K562 (cell line): ENCODE measurements around the gene MKNK2.

Experiments used
- CBX2 ChIP-seq: fragments of 200-600 bp; sonication (generic); IDR thresholded peaks from one replicate; pipeline ENCODE4 v1.6.1; 2012; ENCODE audit warnings: mild to moderate bottlenecking, low read length, inconsistent platforms; ENCODE audit not compliant: insufficient read depth, poor library complexity, severe bottlenecking
- CTCF ChIP-seq, 3 experiments: IDR thresholded peaks in 2 of 3; conservative IDR thresholded peaks in 1 of 3; 2 replicates each; pipeline ENCODE4 v1.5.1; 2011 to 2012; ENCODE audit warnings: low read length in 3 of 3, mild to moderate bottlenecking in 3 of 3, control low read depth in 2 of 3, improper control_type of control experiment in 1 of 3, inconsistent platforms in 1 of 3, low read depth in 1 of 3, mixed read lengths in 1 of 3, moderate library complexity in 1 of 3; ENCODE audit not compliant: insufficient read depth in 2 of 3
- EP300 ChIP-seq: IDR thresholded peaks from 2 replicates; pipeline ENCODE4 v1.6.1; 2012; ENCODE audit warnings: low read length, improper control_type of control experiment
- JUNB ChIP-seq: fragments of 450-650 bp; formaldehyde crosslinking; conservative IDR thresholded peaks from 2 replicates; pipeline ENCODE4 v1.4.0; 2020; ENCODE audit warnings: mild to moderate bottlenecking
- MXI1 ChIP-seq: IDR thresholded peaks from 2 replicates; pipeline ENCODE4 v1.6.1; 2011; ENCODE audit warnings: low read depth, mild to moderate bottlenecking, improper control_type of control experiment, low read length
- NCOA4 ChIP-seq: fragments of 450-650 bp; IDR thresholded peaks from 2 replicates; pipeline ENCODE4 v1.6.1; 2018; ENCODE audit warnings: mild to moderate bottlenecking; ENCODE audit not compliant: partially characterized antibody
- RCOR1 ChIP-seq, 2 experiments: IDR thresholded peaks; 2 replicates each; pipeline ENCODE4 v1.6.1; 2012; ENCODE audit warnings: low read depth in 2 of 2, low read length in 2 of 2, borderline replicate concordance in 1 of 2, improper control_type of control experiment in 1 of 2
- SMARCE1 ChIP-seq: fragments of 450-650 bp; IDR thresholded peaks from 2 replicates; pipeline ENCODE4 v1.7.1; 2016; ENCODE audit warnings: mild to moderate bottlenecking
- SMC3 ChIP-seq: conservative IDR thresholded peaks from 2 replicates; pipeline ENCODE4 v1.6.1; 2011; ENCODE audit warnings: low read depth, low read length, improper control_type of control experiment; ENCODE audit not compliant: insufficient read depth
- TRIM28 ChIP-seq: fragments of 450-650 bp; IDR thresholded peaks from 2 replicates; pipeline ENCODE4 v1.6.1; 2017
- UBTF ChIP-seq, 2 experiments: IDR thresholded peaks; 2 replicates each; pipeline ENCODE4 v1.6.1; 2012; ENCODE audit warnings: improper control_type of control experiment in 2 of 2, low read depth in 2 of 2, low read length in 2 of 2, borderline replicate concordance in 1 of 2
- ZBTB43 ChIP-seq: sonication (generic); formaldehyde crosslinking; IDR thresholded peaks from 2 replicates; pipeline ENCODE4 v1.8.0; 2023; ENCODE audit warnings: mild to moderate bottlenecking, missing genetic modification reagents
- ZKSCAN1 ChIP-seq: fragments of 150-350 bp; IDR thresholded peaks from 2 replicates; pipeline ENCODE4 v1.6.1; 2016; ENCODE audit warnings: low read depth, low read length
- TF ChIP-seq, protein P1 (sequence below): fragments of 200-800 bp; sonication (Bioruptor generic); IDR thresholded peaks from 2 replicates; pipeline ENCODE4 v1.6.1; 2017; ENCODE audit warnings: missing genetic modification characterization, missing compliant biosample characterization

GRCh38 chr19:2040647-2041432 lies 10.2 kb downstream of the MKNK2 start:
- no peak for TF ChIP-seq CTCF (IDR thresholded peaks at IDR 0.05 in 2 of 3, conservative IDR thresholded peaks at IDR 0.05 in 1 of 3; ENCODE audit: insufficient read depth in 2 of 3, low read depth in 1 of 3, low read length in 3 of 3)
- TF ChIP-seq MXI1: no peak
- TF ChIP-seq ZBTB43 (CRISPR knock-in tag): no peak
- TF ChIP-seq CBX2: no peak
- TF ChIP-seq UBTF (IDR thresholded peaks at IDR 0.05; ENCODE audit: borderline replicate concordance in 1 of 2, low read depth in 2 of 2, low read length in 2 of 2): no peak
- TF ChIP-seq NCOA4: no peak
- TF ChIP-seq SMARCE1: no peak
- TF ChIP-seq RCOR1 (IDR thresholded peaks at IDR 0.05; ENCODE audit: borderline replicate concordance in 1 of 2, low read depth in 2 of 2, low read length in 2 of 2): no peak
- TF ChIP-seq SMC3: no peak
- TF ChIP-seq ZKSCAN1: no peak
- TF ChIP-seq TRIM28: no peak
- TF ChIP-seq, protein P1, sequence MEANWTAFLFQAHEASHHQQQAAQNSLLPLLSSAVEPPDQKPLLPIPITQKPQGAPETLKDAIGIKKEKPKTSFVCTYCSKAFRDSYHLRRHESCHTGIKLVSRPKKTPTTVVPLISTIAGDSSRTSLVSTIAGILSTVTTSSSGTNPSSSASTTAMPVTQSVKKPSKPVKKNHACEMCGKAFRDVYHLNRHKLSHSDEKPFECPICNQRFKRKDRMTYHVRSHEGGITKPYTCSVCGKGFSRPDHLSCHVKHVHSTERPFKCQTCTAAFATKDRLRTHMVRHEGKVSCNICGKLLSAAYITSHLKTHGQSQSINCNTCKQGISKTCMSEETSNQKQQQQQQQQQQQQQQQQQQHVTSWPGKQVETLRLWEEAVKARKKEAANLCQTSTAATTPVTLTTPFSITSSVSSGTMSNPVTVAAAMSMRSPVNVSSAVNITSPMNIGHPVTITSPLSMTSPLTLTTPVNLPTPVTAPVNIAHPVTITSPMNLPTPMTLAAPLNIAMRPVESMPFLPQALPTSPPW (CRISPR knock-in tag): no peak
- TF ChIP-seq EP300: no peak
- no peak for TF ChIP-seq JUNB (CRISPR knock-in tag)
